H9 (cell line): ENCODE measurements around the gene BCL2L14. TPM values are rescaled to one million over a fixed set of nuclear protein-coding genes. Genes with fewer than 3 reads are reported as not detected.

Experiments used
- DNase-seq: peaks from one replicate; pipeline ENCODE4 v3.0.0-alpha.2; 2017
- H2AFZ ChIP-seq: one replicate; pipeline ENCODE4 v1.6.1; 2013; ENCODE audit warnings: mild to moderate bottlenecking, low read length, control low read depth, moderate library complexity
- H2AK5ac ChIP-seq: 2 replicates; pipeline ENCODE4 v1.6.1; 2013; ENCODE audit warnings: low read length, control low read depth, mixed read lengths; ENCODE audit not compliant: insufficient read length
- H2BK120ac ChIP-seq: one replicate; pipeline ENCODE4 v1.6.1; 2013; ENCODE audit warnings: low read depth, mild to moderate bottlenecking, low read length, control low read depth, inconsistent platforms; ENCODE audit not compliant: poor library complexity, severe bottlenecking
- H2BK12ac ChIP-seq: 2 replicates; pipeline ENCODE4 v1.6.1; 2013; ENCODE audit warnings: low read length, control low read depth, mixed read lengths, low read depth; ENCODE audit not compliant: insufficient read length
- H2BK15ac ChIP-seq: 2 replicates; pipeline ENCODE4 v1.6.1; 2013; ENCODE audit warnings: low read depth, low read length, control low read depth
- H2BK20ac ChIP-seq: one replicate; pipeline ENCODE4 v1.6.1; 2013; ENCODE audit warnings: low read depth, mild to moderate bottlenecking, low read length, control low read depth, inconsistent platforms; ENCODE audit not compliant: poor library complexity, severe bottlenecking
- H2BK5ac ChIP-seq: 2 replicates; pipeline ENCODE4 v1.6.1; 2013; ENCODE audit warnings: low read length, control low read depth, mixed read lengths; ENCODE audit not compliant: insufficient read length
- H3K14ac ChIP-seq: 2 replicates; pipeline ENCODE4 v1.6.1; 2013; ENCODE audit warnings: low read length, control low read depth; ENCODE audit not compliant: insufficient read depth
- H3K18ac ChIP-seq: 2 replicates; pipeline ENCODE4 v1.6.1; 2013; ENCODE audit warnings: low read depth, mild to moderate bottlenecking, mixed read lengths, low read length, control low read depth; ENCODE audit not compliant: insufficient read length
- H3K23ac ChIP-seq: 2 replicates; pipeline ENCODE4 v1.6.1; 2013; ENCODE audit warnings: low read length, control low read depth, mixed read lengths, low read depth; ENCODE audit not compliant: insufficient read length
- H3K23me2 ChIP-seq: 2 replicates; pipeline ENCODE4 v1.6.1; 2013; ENCODE audit warnings: low read depth, mild to moderate bottlenecking, mixed read lengths, low read length, control low read depth; ENCODE audit not compliant: insufficient read length, poor library complexity, severe bottlenecking
- H3K27ac ChIP-seq: 2 replicates; pipeline ENCODE4 v1.5.1; 2013; ENCODE audit warnings: low read length, control low read depth, mixed read lengths, low read depth; ENCODE audit not compliant: insufficient read length
- H3K27me3 ChIP-seq: 2 replicates; pipeline ENCODE4 v1.6.1; 2013; ENCODE audit warnings: low read length, control low read depth, inconsistent platforms; ENCODE audit not compliant: insufficient read depth
- H3K4ac ChIP-seq: 2 replicates; pipeline ENCODE4 v1.6.1; 2013; ENCODE audit warnings: low read depth, mild to moderate bottlenecking, control low read depth, inconsistent platforms, low read length, moderate library complexity
- H3K4me1 ChIP-seq: 2 replicates; pipeline ENCODE4 v1.6.1; 2013; ENCODE audit warnings: low read length, control low read depth, inconsistent platforms; ENCODE audit not compliant: insufficient read depth
- H3K4me2 ChIP-seq: 2 replicates; pipeline ENCODE4 v1.6.1; 2013; ENCODE audit warnings: low read length, control low read depth, mixed read lengths; ENCODE audit not compliant: insufficient read length, insufficient read depth
- H3K56ac ChIP-seq: 2 replicates; pipeline ENCODE4 v1.6.1; 2013; ENCODE audit warnings: low read depth, mild to moderate bottlenecking, mixed read lengths, low read length, control low read depth; ENCODE audit not compliant: insufficient read length
- H3K79me1 ChIP-seq: 2 replicates; pipeline ENCODE4 v1.6.1; 2013; ENCODE audit warnings: low read depth, mild to moderate bottlenecking, moderate library complexity, low read length, control low read depth, inconsistent platforms; ENCODE audit not compliant: insufficient read depth, poor library complexity, severe bottlenecking
- H3K79me2 ChIP-seq: 2 replicates; pipeline ENCODE4 v1.6.1; 2013; ENCODE audit warnings: low read length, control low read depth, inconsistent platforms; ENCODE audit not compliant: insufficient read depth
- H3K9ac ChIP-seq: 2 replicates; pipeline ENCODE4 v1.6.1; 2013; ENCODE audit warnings: low read length, control low read depth, mixed read lengths; ENCODE audit not compliant: insufficient read length; ENCODE audit errors: extremely low read depth
- H3K9me3 ChIP-seq: one replicate; pipeline ENCODE4 v1.6.1; 2013; ENCODE audit warnings: low read depth, low read length, inconsistent platforms; ENCODE audit not compliant: control insufficient read depth
- H3T11ph ChIP-seq: one replicate; pipeline ENCODE4 v1.6.1; 2013; ENCODE audit warnings: mild to moderate bottlenecking, low read length, control low read depth, inconsistent platforms
- H4K20me1 ChIP-seq: one replicate; pipeline ENCODE4 v1.6.1; 2013; ENCODE audit not compliant: control insufficient read depth, insufficient read length, insufficient read depth
- H4K5ac ChIP-seq: 2 replicates; pipeline ENCODE4 v1.6.1; 2013; ENCODE audit warnings: low read depth, mild to moderate bottlenecking, mixed read lengths, low read length, control low read depth; ENCODE audit not compliant: insufficient read length
- H4K8ac ChIP-seq: replicated peaks from 2 replicates; pipeline ENCODE4 v1.6.1; 2013; ENCODE audit warnings: low read length, control low read depth, mixed read lengths, low read depth; ENCODE audit not compliant: insufficient read length
- H4K91ac ChIP-seq: 2 replicates; pipeline ENCODE4 v1.6.1; 2013; ENCODE audit warnings: low read depth, mild to moderate bottlenecking, moderate library complexity, mixed read lengths, low read length, control low read depth; ENCODE audit not compliant: insufficient read length
- H3K27ac Mint-ChIP-seq, 3 experiments: 2 replicates in 2 of 3; 3 replicates in 1 of 3; pipeline ENCODE4 v1.8.0; 2020 to 2021; ENCODE audit warnings: mixed read lengths in 3 of 3, mild to moderate bottlenecking in 1 of 3, moderate library complexity in 1 of 3
- H3K27me3 Mint-ChIP-seq: 2 replicates; pipeline ENCODE4 v1.8.0; 2021; ENCODE audit warnings: low read depth, mild to moderate bottlenecking, moderate library complexity, mixed read lengths
- H3K36me3 Mint-ChIP-seq, 3 experiments: 2 replicates in 2 of 3; 3 replicates in 1 of 3; pipeline ENCODE4 v1.8.0; 2020 to 2021; ENCODE audit warnings: low read depth in 3 of 3, mixed read lengths in 3 of 3; ENCODE audit not compliant: insufficient read depth in 1 of 3
- H3K4me1 Mint-ChIP-seq, 2 experiments: 2 replicates each; pipeline ENCODE4 v1.8.0; 2020; ENCODE audit warnings: mixed read lengths in 2 of 2
- H3K4me3 Mint-ChIP-seq, 2 experiments: 2 replicates in 1 of 2; 3 replicates in 1 of 2; pipeline ENCODE4 v1.8.0; 2020 to 2021; ENCODE audit warnings: mild to moderate bottlenecking in 2 of 2, mixed read lengths in 2 of 2, moderate library complexity in 1 of 2
- H3K9me3 Mint-ChIP-seq, 2 experiments: 2 replicates in 1 of 2; 3 replicates in 1 of 2; pipeline ENCODE4 v1.8.0; 2020; ENCODE audit warnings: mild to moderate bottlenecking in 2 of 2, mixed read lengths in 2 of 2, moderate library complexity in 1 of 2
- CTCF ChIP-seq: fragments of 200-600 bp; sonication (generic); conservative IDR thresholded peaks from 3 replicates; pipeline ENCODE4 v1.8.0; 2021; ENCODE audit warnings: antibody characterized with exemption, mild to moderate bottlenecking
- WGBS: extraction: QIAGEN DNeasy Blood & Tissue Kit; methylation state at CpG from one replicate; pipeline ENCODE4 v1.1.7; 2013; ENCODE audit warnings: missing lambda C conversion rate, low lambda C conversion rate, mixed read lengths; ENCODE audit not compliant: insufficient read length; ENCODE audit errors: extremely low coverage; 5-methylcytosine and 5-hydroxymethylcytosine counted together
- total RNA-seq: library from RNA; stranded (reverse); gene quantifications from 2 replicates; pipeline ENCODE4 v1.2.1, GENCODE V29; 2021

BCL2L14 gene
- total RNA-seq, 1 experiment from 2014 or later: 0.28 TPM

GRCh38 chr12:12088761-12089160 lies 18.0 kb downstream of the BCL2L14 start:
- peaks cover 30 to 36% of the 10 kb centered on the region in 2 experiments for H3K4me1 Mint-ChIP-seq

More at GRCh38 chr12:12088761-12089160, 18.0 kb downstream of the BCL2L14 start:
- Histone ChIP-seq H3K9ac (no peak overlapping the region), H2BK12ac (no peak overlapping the region), H3K4me1 (peaks cover 10% of the 10 kb centered on the region; the same call in 1 of the 2 replicates), H2BK120ac (no peak overlapping the region), H3K14ac (no peak overlapping the region), H2AFZ (no peak overlapping the region), H3K27me3 (no peaks in the 10 kb centered on the region), H4K20me1 (no peaks in the 10 kb centered on the region), H3K79me1 (no peaks in the 10 kb centered on the region), H2BK15ac (no peak overlapping the region), H3K27ac (no peak overlapping the region), H3K79me2 (no peaks in the 10 kb centered on the region), H4K91ac (no peak overlapping the region), H4K5ac (no peak overlapping the region), H2AK5ac (no peak overlapping the region), H3K23me2 (no peaks in the 10 kb centered on the region), H3K4me2 (no peak overlapping the region), H3K23ac (no peak overlapping the region), H2BK5ac (no peak overlapping the region), H3K9me3 (no peaks in the 10 kb centered on the region), H3K56ac (no peak overlapping the region), H3K4ac (no peak overlapping the region), H2BK20ac (no peak overlapping the region), H3K18ac (no peak overlapping the region), H4K8ac (no peak overlapping the region), H3T11ph (no peak overlapping the region)
- Mint-ChIP-seq H3K9me3 (no peaks in the 10 kb centered on the region), H3K27me3 (no peaks in the 10 kb centered on the region), H3K27ac (peak overlapping the region in 1 of 3 experiments; percentile 48; a peak in 1 of 7 replicates), H3K4me3 (no peak overlapping the region), H3K36me3 (peaks cover 0 to 2% (median 0%) of the 10 kb centered on the region in 3 experiments; a peak in 1 of 7 replicates)
- DNase-seq: peak; percentile 18
- WGBS: no CpG with 5 or more reads among the region's 9 CpGs
- no peak for TF ChIP-seq CTCF
